ENCODE measurements around the gene ABCA5.
"Not testable (repeated sequence)": the region's sequence is repeated elsewhere in the genome, so short reads cannot be mapped to it uniquely, and the experiment has no call there.

ABCA5 gene

GRCh38 chr17:69196105-69196653 is 130.8 kb downstream of the ABCA5 start:
- DNase-seq, result not testable (repeated sequence)
